ENCODE measurements around the gene MAML2.

Gene MAML2

DNA sequence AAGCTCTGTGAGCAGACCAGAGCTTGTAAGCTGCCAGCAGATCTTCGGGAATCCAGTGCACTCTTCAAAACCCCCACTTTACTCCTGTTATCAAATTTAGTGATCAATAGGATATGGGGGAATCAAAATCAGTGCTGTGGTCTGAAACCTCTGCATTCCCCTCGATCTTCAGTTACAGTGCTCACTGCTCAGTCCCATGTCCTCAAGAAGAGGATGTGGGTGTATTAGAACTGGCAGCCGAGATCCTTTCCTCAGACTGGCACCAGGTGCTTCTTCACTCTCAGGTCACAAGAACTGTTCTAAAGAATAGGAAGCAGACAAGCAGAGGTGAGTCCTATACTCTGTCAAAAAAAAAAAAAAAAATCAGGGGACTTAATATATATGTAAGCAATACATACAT is 15.3 kb upstream of the MAML2 start:
- TF ChIP-seq CTCF (conservative IDR thresholded peaks at IDR 0.05; ENCODE audit: low read length): no peak
- no peak for DNase-seq (ENCODE audit: low read depth)
- no peak overlapping the region for H3K4me3 ChIP-seq (ENCODE audit: low read length)

DNA sequence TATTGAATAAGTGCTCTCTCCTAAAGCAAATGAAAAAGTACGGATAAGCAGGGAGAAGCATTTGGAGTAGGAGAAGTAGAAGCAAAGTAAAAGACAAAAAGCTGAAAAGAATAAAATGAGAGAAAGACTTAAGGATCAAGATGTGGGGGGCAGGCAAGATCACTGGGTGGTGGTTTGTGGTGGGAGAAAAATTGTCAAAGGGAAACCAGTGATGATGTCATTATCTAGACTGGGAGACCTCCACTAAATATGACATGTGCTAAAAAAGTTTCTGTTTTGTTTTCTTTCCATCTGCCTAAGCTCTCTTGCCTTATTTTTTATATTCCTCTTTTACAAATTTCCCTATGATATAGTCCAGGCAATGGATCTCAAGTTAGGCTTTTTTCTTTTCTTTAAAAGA is 14.8 kb upstream of the MAML2 start:
- no peak for DNase-seq (ENCODE audit: low read depth)
- H3K4me3 ChIP-seq (ENCODE audit: low read length): no peak overlapping the region
- TF ChIP-seq CTCF (conservative IDR thresholded peaks at IDR 0.05; ENCODE audit: low read length): no peak

GRCh38 chr11:96356848-96357247 is 13.9 kb upstream of the MAML2 start:
- no peak overlapping the region for H3K4me3 ChIP-seq (ENCODE audit: low read length)
- no peak for DNase-seq (ENCODE audit: low read depth)
- TF ChIP-seq CTCF (conservative IDR thresholded peaks at IDR 0.05; ENCODE audit: low read length): no peak

DNA sequence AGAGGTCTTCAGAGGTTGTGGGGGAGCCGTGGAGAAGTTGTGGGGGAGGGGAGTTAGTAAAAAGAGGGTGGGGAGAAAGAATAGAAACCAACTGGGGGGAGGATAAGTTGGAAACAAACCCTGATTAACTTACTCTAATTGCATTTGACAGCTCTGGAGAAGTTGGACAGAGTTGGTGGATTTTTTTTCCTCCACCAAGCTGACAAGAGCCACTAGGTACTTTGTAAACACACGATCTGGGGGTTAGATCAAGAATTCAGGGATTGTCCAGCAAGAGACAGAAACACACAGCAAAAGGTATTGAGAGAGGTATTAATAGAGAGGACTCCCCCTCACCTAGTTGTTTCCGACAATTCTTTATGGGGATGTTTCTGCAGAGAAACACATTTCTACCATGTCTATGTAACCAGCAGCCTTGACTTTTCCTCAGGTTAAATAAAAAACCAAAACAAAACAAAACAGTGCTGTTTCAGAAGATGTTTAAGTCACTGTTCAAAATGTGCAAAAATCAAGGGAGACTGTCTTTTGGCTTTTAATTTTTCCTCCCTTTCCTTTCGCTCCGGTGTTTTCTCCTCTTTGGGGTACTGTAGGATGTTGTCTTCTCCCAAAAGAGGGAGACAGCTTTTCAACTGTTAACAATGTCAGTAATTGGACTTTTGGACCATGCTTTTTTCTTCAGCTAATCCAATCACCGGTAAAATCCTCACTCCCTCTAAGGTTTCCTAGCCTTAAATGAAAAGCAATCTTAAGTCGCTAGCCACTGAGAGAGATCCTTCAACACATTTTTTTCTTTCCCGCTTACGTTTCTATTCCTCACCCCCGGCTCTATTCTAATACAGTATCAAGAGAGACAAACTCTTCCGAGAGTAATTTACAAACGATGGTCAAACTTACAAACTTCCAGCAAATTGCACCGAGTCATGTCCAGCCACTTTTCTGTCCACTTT is 708 bp downstream of the MAML2 start:
- no peak for DNase-seq (ENCODE audit: low read depth)

DNA sequence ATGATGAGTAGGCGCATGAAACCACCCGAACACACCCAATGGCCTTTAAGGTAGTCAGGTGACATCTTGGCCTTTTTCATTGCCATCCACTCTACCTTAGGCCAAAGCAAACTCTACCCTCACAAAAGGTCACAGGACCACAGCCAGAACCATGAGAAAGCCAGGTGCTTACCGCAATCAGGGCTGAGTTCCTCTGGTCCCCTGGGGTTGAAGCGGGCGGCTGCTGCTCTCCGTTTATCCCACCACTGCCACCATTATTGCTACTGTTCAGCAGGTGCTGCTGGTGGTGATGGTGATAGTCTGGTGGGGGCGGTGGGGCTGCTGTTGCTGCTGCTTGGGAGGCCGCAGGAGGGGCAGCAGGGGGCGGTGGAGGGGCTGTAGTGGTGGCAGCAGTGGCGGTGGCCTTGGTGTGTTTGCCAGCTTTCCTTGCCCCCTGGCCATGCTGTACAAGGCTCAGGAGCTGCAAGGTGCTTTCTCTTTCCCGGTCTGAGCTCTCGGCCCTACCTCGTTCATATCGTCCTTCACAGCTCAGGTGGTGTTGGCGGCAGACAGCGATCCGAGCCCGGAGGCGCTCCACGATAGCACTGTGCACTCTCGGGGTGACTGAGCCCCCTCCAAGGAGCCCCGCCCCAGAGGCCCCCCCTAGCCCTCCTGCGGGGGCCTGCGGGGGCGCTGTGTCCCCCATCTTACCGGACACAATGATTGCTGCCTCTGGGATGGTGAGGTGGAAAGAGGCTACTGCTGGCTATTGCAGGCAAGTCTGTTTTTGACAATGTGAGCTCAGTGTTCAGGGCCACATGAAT is 1.6 kb downstream of the MAML2 start:
- peak; percentile 53 for TF ChIP-seq CTCF (conservative IDR thresholded peaks at IDR 0.05; ENCODE audit: low read length)
- peak; percentile 56 for DNase-seq (ENCODE audit: low read depth)
- H3K4me3 ChIP-seq (ENCODE audit: low read length): peak overlapping the region; percentile 63

More for the DNA sequence above, 708 bp downstream of the MAML2 start:
- TF ChIP-seq CTCF (conservative IDR thresholded peaks at IDR 0.05; ENCODE audit: low read length): no peak
- peak overlapping the region; percentile 63 for H3K4me3 ChIP-seq (ENCODE audit: low read length)

GRCh38 chr11:96340555-96340885 is 2.5 kb downstream of the MAML2 start:
- H3K4me3 ChIP-seq (ENCODE audit: low read length): peak overlapping the region; percentile 63
- DNase-seq (ENCODE audit: low read depth): peak; percentile 57
- TF ChIP-seq CTCF (conservative IDR thresholded peaks at IDR 0.05; ENCODE audit: low read length): no peak

Measured in AG10803 (cell line).